ENCODE results near the gene PTPRG.

GRCh38 chr3:62015111-62015510 lies 453.7 kb downstream of the PTPRG start:
- TF ChIP-seq, protein P1, sequence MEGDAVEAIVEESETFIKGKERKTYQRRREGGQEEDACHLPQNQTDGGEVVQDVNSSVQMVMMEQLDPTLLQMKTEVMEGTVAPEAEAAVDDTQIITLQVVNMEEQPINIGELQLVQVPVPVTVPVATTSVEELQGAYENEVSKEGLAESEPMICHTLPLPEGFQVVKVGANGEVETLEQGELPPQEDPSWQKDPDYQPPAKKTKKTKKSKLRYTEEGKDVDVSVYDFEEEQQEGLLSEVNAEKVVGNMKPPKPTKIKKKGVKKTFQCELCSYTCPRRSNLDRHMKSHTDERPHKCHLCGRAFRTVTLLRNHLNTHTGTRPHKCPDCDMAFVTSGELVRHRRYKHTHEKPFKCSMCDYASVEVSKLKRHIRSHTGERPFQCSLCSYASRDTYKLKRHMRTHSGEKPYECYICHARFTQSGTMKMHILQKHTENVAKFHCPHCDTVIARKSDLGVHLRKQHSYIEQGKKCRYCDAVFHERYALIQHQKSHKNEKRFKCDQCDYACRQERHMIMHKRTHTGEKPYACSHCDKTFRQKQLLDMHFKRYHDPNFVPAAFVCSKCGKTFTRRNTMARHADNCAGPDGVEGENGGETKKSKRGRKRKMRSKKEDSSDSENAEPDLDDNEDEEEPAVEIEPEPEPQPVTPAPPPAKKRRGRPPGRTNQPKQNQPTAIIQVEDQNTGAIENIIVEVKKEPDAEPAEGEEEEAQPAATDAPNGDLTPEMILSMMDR (IDR thresholded peaks at IDR 0.05; ENCODE audit: low read depth, low read length), result no peak
- TF ChIP-seq EZH2phosphoT487 (IDR thresholded peaks at IDR 0.05; ENCODE audit: low read depth), result no peak

Data from OCI-LY3 (cell line).